IMR-90 (cell line): ENCODE data around the gene TASP1. TPM values are rescaled to one million over a fixed set of nuclear protein-coding genes. Genes with fewer than 3 reads are reported as not detected.

Experiments used
- ATAC-seq: fragments of 200-7000 bp; cut with Tn5 transposase; 2 replicates; pipeline ENCODE4 v1.9.1; 2020; ENCODE audit warnings: low read depth, mild to moderate bottlenecking, moderate library complexity
- BruUV-seq: library from RNA; stranded (reverse); fragments of 400-500 nt; replicated peaks from 2 replicates; lab custom pipeline; 2021; lab: Mats Ljungman, UMichigan
- CTCF ChIA-PET: fragments of 300-600 bp; formaldehyde crosslinking; extraction: SDS; loops from one replicate; lab custom pipeline; 2021; ENCODE audit warnings: antibody characterized with exemption; lab: Yijun Ruan, JAX
- POLR2A ChIA-PET: fragments of 300-600 bp; sonication (Branson Sonifier 250); formaldehyde crosslinking; loops from one replicate; lab custom pipeline; 2022; ENCODE audit warnings: antibody characterized with exemption; ENCODE audit not compliant: unreplicated experiment; lab: Charles Lee
- DNase-seq: peaks from one replicate; pipeline ENCODE4 v3.0.0; 2013
- H2AFZ ChIP-seq: replicated peaks from 2 replicates; pipeline ENCODE3; 2013; ENCODE audit warnings: low read length, mild to moderate bottlenecking; ENCODE audit not compliant: poor library complexity
- H2AK5ac ChIP-seq: 2 replicates; pipeline ENCODE4 v1.6.1; 2013; ENCODE audit warnings: low read depth, low read length, inconsistent platforms
- H2AK9ac ChIP-seq: replicated peaks from 2 replicates; pipeline ENCODE3; 2013; ENCODE audit warnings: mild to moderate bottlenecking, low read depth, low read length, moderate library complexity; ENCODE audit not compliant: poor library complexity
- H2BK120ac ChIP-seq: 2 replicates; pipeline ENCODE4 v1.6.1; 2013; ENCODE audit warnings: low read depth, low read length, inconsistent platforms
- H2BK15ac ChIP-seq: 3 replicates; pipeline ENCODE4 v1.6.1; 2013; ENCODE audit warnings: low read depth, low read length, inconsistent platforms
- H2BK20ac ChIP-seq: 2 replicates; pipeline ENCODE4 v1.6.1; 2013; ENCODE audit warnings: low read depth, mild to moderate bottlenecking, inconsistent platforms, low read length, moderate library complexity
- H2BK5ac ChIP-seq: 2 replicates; pipeline ENCODE4 v1.6.1; 2013; ENCODE audit warnings: mild to moderate bottlenecking, low read depth, low read length, inconsistent platforms; ENCODE audit not compliant: poor library complexity, severe bottlenecking
- H3K14ac ChIP-seq: replicated peaks from 2 replicates; pipeline ENCODE4 v1.6.1; 2013; ENCODE audit warnings: low read depth, low read length, inconsistent platforms
- H3K18ac ChIP-seq: 2 replicates; pipeline ENCODE4 v1.6.1; 2013; ENCODE audit warnings: low read depth, low read length, control low read depth
- H3K23ac ChIP-seq: 2 replicates; pipeline ENCODE4 v1.6.1; 2013; ENCODE audit warnings: low read depth, low read length, inconsistent platforms
- H3K27ac ChIP-seq: 2 replicates; pipeline ENCODE4 v1.5.1; 2013; ENCODE audit warnings: mild to moderate bottlenecking, control low read depth, low read length; ENCODE audit not compliant: insufficient read depth
- H3K27me3 ChIP-seq: 2 replicates; pipeline ENCODE4 v1.6.1; 2013; ENCODE audit warnings: low read length; ENCODE audit not compliant: control insufficient read depth, insufficient read depth
- H3K36me3 ChIP-seq: 2 replicates; pipeline ENCODE4 v1.6.1; 2013; ENCODE audit warnings: low read length, mixed read lengths; ENCODE audit not compliant: control insufficient read depth, insufficient read depth
- H3K4ac ChIP-seq: 2 replicates; pipeline ENCODE4 v1.6.1; 2013; ENCODE audit warnings: low read depth, low read length, inconsistent platforms
- H3K4me1 ChIP-seq: 2 replicates; pipeline ENCODE4 v1.6.1; 2013; ENCODE audit warnings: low read length, mixed read lengths; ENCODE audit not compliant: control insufficient read depth, insufficient read depth
- H3K4me2 ChIP-seq: 2 replicates; pipeline ENCODE4 v1.6.1; 2013; ENCODE audit warnings: low read depth, mild to moderate bottlenecking, control low read depth, low read length, moderate library complexity
- H3K4me3 ChIP-seq: 2 replicates; pipeline ENCODE4 v1.5.1; 2013; ENCODE audit warnings: low read depth, mild to moderate bottlenecking, control low read depth, low read length, moderate library complexity; ENCODE audit not compliant: insufficient read depth
- H3K56ac ChIP-seq: 2 replicates; pipeline ENCODE4 v1.6.1; 2013; ENCODE audit warnings: low read length, inconsistent platforms; ENCODE audit not compliant: insufficient read depth; ENCODE audit errors: extremely low read depth
- H3K79me1 ChIP-seq, 2 experiments: 2 replicates each; pipeline ENCODE4 v1.6.1; 2013; ENCODE audit warnings: low read length in 2 of 2, inconsistent platforms in 1 of 2, low read depth in 1 of 2
- H3K9ac ChIP-seq: 2 replicates; pipeline ENCODE4 v1.6.1; 2013; ENCODE audit warnings: low read depth, low read length, control low read depth
- H3K9me1 ChIP-seq: 2 replicates; pipeline ENCODE4 v1.6.1; 2013; ENCODE audit warnings: low read length, inconsistent platforms; ENCODE audit not compliant: insufficient read depth
- H3K9me3 ChIP-seq: 2 replicates; pipeline ENCODE4 v1.6.1; 2013; ENCODE audit warnings: low read length; ENCODE audit not compliant: control insufficient read depth, insufficient read depth
- H4K20me1 ChIP-seq: 2 replicates; pipeline ENCODE4 v1.6.1; 2013; ENCODE audit warnings: low read length, inconsistent platforms; ENCODE audit not compliant: insufficient read depth
- H4K5ac ChIP-seq: 2 replicates; pipeline ENCODE4 v1.6.1; 2013; ENCODE audit warnings: mild to moderate bottlenecking, low read depth, low read length, control low read depth
- H4K8ac ChIP-seq, 2 experiments: 2 replicates each; pipeline ENCODE4 v1.6.1; 2013; ENCODE audit warnings: low read depth in 2 of 2, low read length in 2 of 2, control low read depth in 1 of 2, inconsistent platforms in 1 of 2
- H4K91ac ChIP-seq: 2 replicates; pipeline ENCODE4 v1.6.1; 2013; ENCODE audit warnings: low read depth, low read length, inconsistent platforms; ENCODE audit not compliant: insufficient read depth
- BHLHE40 ChIP-seq: fragments of 150-350 bp; IDR thresholded peaks from 2 replicates; pipeline ENCODE4 v1.6.1; 2016; ENCODE audit warnings: mild to moderate bottlenecking, low read depth, low read length
- CTCF ChIP-seq: conservative IDR thresholded peaks from 2 replicates; pipeline ENCODE4 v1.5.1; 2012; ENCODE audit warnings: mild to moderate bottlenecking, low read depth, low read length, improper control_type of control experiment
- MAFK ChIP-seq: IDR thresholded peaks from 2 replicates; pipeline ENCODE4 v1.6.1; 2012; ENCODE audit warnings: low read depth, low read length, improper control_type of control experiment
- MXI1 ChIP-seq: IDR thresholded peaks from 2 replicates; pipeline ENCODE4 v1.6.1; 2012; ENCODE audit warnings: low read depth, mild to moderate bottlenecking, low read length, moderate library complexity, borderline replicate concordance
- NFE2L2 ChIP-seq: fragments of 150-350 bp; IDR thresholded peaks from 2 replicates; pipeline ENCODE4 v1.6.1; 2016; ENCODE audit warnings: low read depth, mild to moderate bottlenecking, low read length
- POLR2A ChIP-seq: IDR thresholded peaks from 2 replicates; pipeline ENCODE4 v1.6.1; 2012; ENCODE audit warnings: mild to moderate bottlenecking, low read depth, low read length
- RAD21 ChIP-seq: IDR thresholded peaks from 2 replicates; pipeline ENCODE4 v1.6.1; 2012; ENCODE audit warnings: low read length, improper control_type of control experiment
- RCOR1 ChIP-seq: IDR thresholded peaks from 2 replicates; pipeline ENCODE4 v1.6.1; 2012; ENCODE audit warnings: mild to moderate bottlenecking, low read length, improper control_type of control experiment; ENCODE audit not compliant: insufficient replicate concordance
- RFX5 ChIP-seq: IDR thresholded peaks from 2 replicates; pipeline ENCODE4 v1.8.0; 2012; ENCODE audit warnings: low read depth, mild to moderate bottlenecking, low read length, moderate library complexity
- WGBS, 2 experiments: methylation state at CpG; one replicate each; pipeline versions ENCODE4 v1.1.5 to v1.1.7; 2013; ENCODE audit warnings: missing lambda C conversion rate in 2 of 2; ENCODE audit not compliant: insufficient read length in 1 of 2; ENCODE audit errors: extremely low coverage in 2 of 2; 5-methylcytosine and 5-hydroxymethylcytosine counted together
- dilution Hi-C: fragments of 300-500 bp; cut with HindIII; formaldehyde crosslinking; loops from one replicate; pipeline ENCODE4 v1.14.3; 2018; ENCODE audit warnings: low sequenced_read_pairs; ENCODE audit not compliant: unreplicated experiment
- in situ Hi-C: fragments of 300-500 bp; cut with MboI; formaldehyde crosslinking; loops from 3 replicates; pipeline ENCODE4 v1.14.3; 2019; ENCODE audit warnings: low sequenced_read_pairs, inconsistent platforms, mixed read lengths
- intact Hi-C: fragments of 100-400 bp; cut with micrococcal nuclease; formaldehyde crosslinking; loops from 2 replicates; pipeline ENCODE4 v1.10.0; 2022
- polyA plus RNA-seq, 3 experiments: library from polyadenylated mRNA; depleted of rRNA; stranded (reverse); fragments of >200 nt; gene quantifications; 2 replicates each; pipeline ENCODE4 v1.2.3, GENCODE V29; 2012; ENCODE audit warnings: low replicate concordance in 1 of 3
- total RNA-seq: library from RNA; depleted of rRNA; stranded (reverse); fragments of >200 nt; gene quantifications from 2 replicates; pipeline ENCODE4 v1.2.3, GENCODE V29; 2012

The TASP1 gene
- total and polyA plus RNA-seq, 2 of the 4 experiments (the other 2 are of a cell fraction): 3.9 to 7.9 TPM

GRCh38 chr20:13610184-13610583 lies 28.5 kb downstream of the TASP1 start:
- H3K4me3 ChIP-seq: no peak overlapping the region
- ChIA-PET POLR2A (no interaction called here), CTCF (interaction anchor here (1.0 kb wide), 1 partner anchor 286 kb away, joined by 3 read pairs; no protein-coding TSS in a partner anchor)
- no peak overlapping the region for H3K23ac ChIP-seq
- no peak overlapping the region for H3K4me2 ChIP-seq
- H2AK5ac ChIP-seq: no peak overlapping the region
- H3K27ac ChIP-seq: no peak overlapping the region
- no peak for ATAC-seq
- H3K79me1 ChIP-seq: no peaks in the 10 kb centered on the region; a peak in 1 of 4 replicates
- no peak overlapping the region for H3K9ac ChIP-seq
- DNase-seq: no peak
- BruUV-seq: no TSS peak
- H2AFZ ChIP-seq: no peak overlapping the region
- dilution Hi-C loops (no loop called here), in situ Hi-C loops (no loop called here), intact Hi-C loops (no loop called here)
- H3K4ac ChIP-seq: no peak overlapping the region
- H2BK5ac ChIP-seq: no peak overlapping the region
- H4K20me1 ChIP-seq: no peaks in the 10 kb centered on the region
- H3K9me3 ChIP-seq: no peaks in the 10 kb centered on the region
- TF ChIP-seq CTCF: no peak
- TF ChIP-seq POLR2A: no peak
- TF ChIP-seq RAD21: no peak
- TF ChIP-seq RCOR1: no peak
- no peak for TF ChIP-seq MAFK
- no peak for TF ChIP-seq RFX5
- no peak for TF ChIP-seq NFE2L2
- no peak for TF ChIP-seq BHLHE40
- no peak for TF ChIP-seq MXI1
- 0 out of 2 replicates have a peak, but pooled peaks cover 2% of the 10 kb centered on the region for H3K9me1 ChIP-seq
- H2BK15ac ChIP-seq: no peak overlapping the region
- H3K18ac ChIP-seq: no peak overlapping the region
- no peak overlapping the region for H2BK120ac ChIP-seq
- no peaks in the 10 kb centered on the region for H3K36me3 ChIP-seq
- H2AK9ac ChIP-seq: no peak overlapping the region
- no peak overlapping the region for H4K91ac ChIP-seq
- H3K4me1 ChIP-seq: no peaks in the 10 kb centered on the region; the same call in 1 of the 2 replicates
- no peak overlapping the region for H2BK20ac ChIP-seq
- no peak overlapping the region for H4K5ac ChIP-seq
- no peak overlapping the region for H4K8ac ChIP-seq
- H3K14ac ChIP-seq: no peak overlapping the region
- H3K56ac ChIP-seq: no peak overlapping the region
- no CpG with 5 or more reads among the region's 2 CpGs for WGBS, 2 experiments
- no peaks in the 10 kb centered on the region for H3K27me3 ChIP-seq
